PC-9 (cell line): Measurements from ENCODE around the gene SLMAP. TPM values are rescaled to one million over a fixed set of nuclear protein-coding genes. Genes with fewer than 3 reads are reported as not detected.
A peak's percentile ranks its signal among the peaks of the same experiment; 100 is the strongest.

ENCODE experiments used
- BruUV-seq: library from RNA; stranded (reverse); fragments of 400-500 nt; replicated peaks from 2 replicates; lab custom pipeline; 2021; lab: Mats Ljungman, UMichigan
- CTCF ChIA-PET: fragments of 300-600 bp; sonication (Branson Sonifier 250); formaldehyde crosslinking; loops from one replicate; lab custom pipeline; 2022; ENCODE audit warnings: antibody characterized with exemption; lab: Charles Lee
- POLR2A ChIA-PET: fragments of 300-600 bp; sonication (Branson Sonifier 250); formaldehyde crosslinking; loops from one replicate; lab custom pipeline; 2022; ENCODE audit warnings: antibody characterized with exemption; ENCODE audit not compliant: unreplicated experiment; lab: Charles Lee
- DNase-seq, 2 experiments: peaks; one replicate each; pipeline versions ENCODE4 v3.0.0 to v3.0.0-alpha.2; 2015 to 2022; ENCODE audit warnings: mixed read lengths in 1 of 2
- H2AFZ ChIP-seq: fragments of 200-600 bp; sonication (generic); 2 replicates; pipeline ENCODE4 v1.8.1; 2017; ENCODE audit warnings: antibody characterized with exemption
- H3F3A ChIP-seq: fragments of 200-600 bp; sonication (generic); 2 replicates; pipeline ENCODE4 v1.8.1; 2017; ENCODE audit warnings: antibody characterized with exemption, mild to moderate bottlenecking, low read depth; ENCODE audit not compliant: insufficient read depth
- H3K27ac ChIP-seq: fragments of 200-600 bp; sonication (generic); 2 replicates; pipeline ENCODE4 v1.6.1; 2016; ENCODE audit warnings: mixed run types
- H3K27me3 ChIP-seq: fragments of 200-600 bp; sonication (generic); 2 replicates; pipeline ENCODE4 v1.6.1; 2016; ENCODE audit warnings: low read depth, mixed run types; ENCODE audit not compliant: insufficient read depth
- H3K36me3 ChIP-seq: fragments of 200-600 bp; sonication (generic); 2 replicates; pipeline ENCODE4 v1.6.1; 2016; ENCODE audit warnings: low read depth, mixed run types
- H3K4me1 ChIP-seq: fragments of 200-600 bp; sonication (generic); replicated peaks from 2 replicates; pipeline ENCODE4 v1.6.1; 2016; ENCODE audit warnings: mixed run types; ENCODE audit not compliant: insufficient read depth
- H3K4me2 ChIP-seq: fragments of 200-600 bp; sonication (generic); 2 replicates; pipeline ENCODE4 v1.6.1; 2017; ENCODE audit warnings: mixed run types
- H3K4me3 ChIP-seq: fragments of 200-600 bp; sonication (generic); 2 replicates; pipeline ENCODE4 v1.6.1; 2016; ENCODE audit warnings: mixed run types
- H3K79me2 ChIP-seq: fragments of 200-600 bp; sonication (generic); 2 replicates; pipeline ENCODE4 v1.6.1; 2017; ENCODE audit warnings: low read depth, mixed run types
- H3K9me2 ChIP-seq: fragments of 200-600 bp; sonication (generic); 2 replicates; pipeline ENCODE4 v1.8.1; 2017; ENCODE audit warnings: mild to moderate bottlenecking; ENCODE audit not compliant: insufficient read depth
- H3K9me3 ChIP-seq: fragments of 200-600 bp; sonication (generic); 2 replicates; pipeline ENCODE4 v1.8.1; 2016; ENCODE audit warnings: low read depth; ENCODE audit not compliant: insufficient read depth
- H4K20me1 ChIP-seq: fragments of 200-600 bp; sonication (generic); 2 replicates; pipeline ENCODE4 v1.8.1; 2017; ENCODE audit not compliant: insufficient read depth
- CTCF ChIP-seq: fragments of 200-600 bp; sonication (generic); conservative IDR thresholded peaks from 2 replicates; pipeline ENCODE4 v1.6.1; 2017; ENCODE audit warnings: mixed run types, antibody characterized with exemption, mild to moderate bottlenecking, moderate library complexity
- EZH2 ChIP-seq: fragments of 200-600 bp; sonication (generic); IDR thresholded peaks from 2 replicates; pipeline ENCODE4 v1.8.0; 2017; ENCODE audit warnings: antibody characterized with exemption, low read depth
- intact Hi-C: fragments of 100-400 bp; cut with micrococcal nuclease; formaldehyde crosslinking; loops from one replicate; pipeline ENCODE4 v1.10.0; 2022; ENCODE audit not compliant: unreplicated experiment
- total RNA-seq: library from RNA; stranded (reverse); gene quantifications from 2 replicates; pipeline ENCODE4 v1.2.3, GENCODE V29; 2021

Gene SLMAP
- total RNA-seq, 1 experiment from 2014 or later, result 119 TPM

GRCh38 chr3:57826952-57827723 is 71.0 kb downstream of the SLMAP start:
- no peak for TF ChIP-seq CTCF
- TF ChIP-seq EZH2, result no peak
- intact Hi-C loops, result loop anchor here (2.0 to 5.0 kb wide), 3 partner anchors 55 to 134 kb away; partner anchors contain the start of genes DENND6A and SLMAP
- Histone ChIP-seq H3K36me3 (peaks cover 14% of the 10 kb centered on the region), H3K4me3 (no peak overlapping the region), H3K79me2 (peaks cover 91% of the 10 kb centered on the region), H3K4me2 (peak overlapping the region; percentile 53), H2AFZ (no peak overlapping the region), H3K27ac (peak overlapping the region; percentile 47), H3K4me1 (peaks cover 29% of the 10 kb centered on the region), H4K20me1 (peaks cover 18% of the 10 kb centered on the region), H3K27me3 (no peaks in the 10 kb centered on the region), H3F3A (peaks cover 20% of the 10 kb centered on the region; the same call in 1 of the 2 replicates), H3K9me3 (no peaks in the 10 kb centered on the region), H3K9me2 (no peaks in the 10 kb centered on the region)
- BruUV-seq, result no TSS peak
- POLR2A ChIA-PET, result interaction anchor here (0.6 kb wide), 2 partner anchors 65 to 220 kb away, joined by 4 read pairs; no protein-coding TSS in a partner anchor
- peak in 1 of 2 experiments; percentile 70 for DNase-seq
- CTCF ChIA-PET, result interaction anchor here (0.6 kb wide), 1 partner anchor 181 kb away, joined by 3 read pairs; no protein-coding TSS in a partner anchor

GRCh38 chr3:57827757-57828156 is 71.6 kb downstream of the SLMAP start:
- TF ChIP-seq EZH2, result no peak
- no peak for TF ChIP-seq CTCF
- Histone ChIP-seq H3K36me3 (peaks cover 15% of the 10 kb centered on the region), H3K9me3 (no peaks in the 10 kb centered on the region), H3K4me3 (no peak overlapping the region), H3F3A (peaks cover 17% of the 10 kb centered on the region; the same call in 1 of the 2 replicates), H3K27ac (peak overlapping the region; percentile 47), H4K20me1 (peaks cover 18% of the 10 kb centered on the region), H2AFZ (no peak overlapping the region), H3K4me1 (peaks cover 29% of the 10 kb centered on the region), H3K27me3 (no peaks in the 10 kb centered on the region), H3K79me2 (peaks cover 85% of the 10 kb centered on the region), H3K4me2 (peak overlapping the region; percentile 53), H3K9me2 (no peaks in the 10 kb centered on the region)
- no TSS peak for BruUV-seq
- ChIA-PET CTCF (interaction anchor here (0.6 kb wide), 1 partner anchor 182 kb away, joined by 3 read pairs; no protein-coding TSS in a partner anchor), POLR2A (no interaction called here)
- no peak for DNase-seq
- intact Hi-C loops, result loop anchor here (2.0 to 5.0 kb wide), 3 partner anchors 55 to 135 kb away; partner anchors contain the start of genes DENND6A and SLMAP

GRCh38 chr3:57832486-57832885 is 76.4 kb downstream of the SLMAP start:
- intact Hi-C loops, result no loop called here
- Histone ChIP-seq H3K27ac (no peak overlapping the region), H3K79me2 (peaks cover 46% of the 10 kb centered on the region), H2AFZ (no peak overlapping the region), H3K9me3 (no peaks in the 10 kb centered on the region), H3K36me3 (peaks cover 24% of the 10 kb centered on the region), H3F3A (peaks cover 9% of the 10 kb centered on the region; the same call in 1 of the 2 replicates), H3K27me3 (no peaks in the 10 kb centered on the region), H3K4me3 (no peak overlapping the region), H3K4me1 (peaks cover 8% of the 10 kb centered on the region), H3K4me2 (no peak overlapping the region), H3K9me2 (no peaks in the 10 kb centered on the region), H4K20me1 (peaks cover 11% of the 10 kb centered on the region)
- DNase-seq, result no peak
- POLR2A ChIA-PET, result interaction anchor here (0.5 kb wide), 1 partner anchor 1159 kb away, joined by 5 read pairs; no protein-coding TSS in a partner anchor
- TF ChIP-seq CTCF, result no peak
- no peak for TF ChIP-seq EZH2
- BruUV-seq, result no TSS peak
- CTCF ChIA-PET, result no interaction called here
